Neural cell (in vitro differentiated cells): ENCODE results near the gene SPSB3. TPM values are rescaled to one million over a fixed set of nuclear protein-coding genes. Genes with fewer than 3 reads are reported as not detected.

Source experiments
- H2AFZ ChIP-seq: fragments of 200-600, 300-800 bp; sonication (generic), shearing (Covaris generic); 2 replicates; pipeline ENCODE4 v1.6.0; 2014; ENCODE audit warnings: low read depth, mild to moderate bottlenecking, antibody characterized with exemption, low read length, moderate library complexity
- H3F3A ChIP-seq: fragments of 200-600 bp; shearing (Covaris generic); 2 replicates; pipeline ENCODE4 v1.6.1; 2016; ENCODE audit warnings: mild to moderate bottlenecking, moderate library complexity, mixed read lengths, antibody characterized with exemption, low read length; ENCODE audit not compliant: insufficient read depth, poor library complexity, severe bottlenecking
- H3K27ac ChIP-seq: fragments of 200-600, 300-800 bp; sonication (generic), shearing (Covaris generic); 2 replicates; pipeline ENCODE4 v1.5.1; 2014; ENCODE audit warnings: mild to moderate bottlenecking, low read length, moderate library complexity
- H3K27me3 ChIP-seq: fragments of 300-800, 200-600 bp; sonication (generic), shearing (Covaris generic); 2 replicates; pipeline ENCODE4 v1.6.0; 2014; ENCODE audit warnings: mild to moderate bottlenecking, low read depth, low read length, moderate library complexity; ENCODE audit not compliant: insufficient read depth
- H3K36me3 ChIP-seq: fragments of 300-800, 200-600 bp; sonication (generic), shearing (Covaris generic); 2 replicates; pipeline ENCODE4 v1.5.1; 2014; ENCODE audit warnings: mild to moderate bottlenecking, antibody characterized with exemption, low read length, moderate library complexity; ENCODE audit not compliant: insufficient read depth
- H3K4me2 ChIP-seq: fragments of 300-800, 200-600 bp; sonication (generic), shearing (Covaris generic); 2 replicates; pipeline ENCODE4 v1.6.0; 2014; ENCODE audit warnings: mild to moderate bottlenecking, low read length
- H3K4me3 ChIP-seq: fragments of 300-800, 200-600 bp; sonication (generic), shearing (Covaris generic); 2 replicates; pipeline ENCODE4 v1.5.1; 2014; ENCODE audit warnings: mild to moderate bottlenecking, low read length, moderate library complexity
- H3K79me2 ChIP-seq: fragments of 200-600 bp; shearing (Covaris generic); replicated peaks from 2 replicates; pipeline ENCODE4 v1.6.0; 2014; ENCODE audit warnings: mild to moderate bottlenecking, low read length, moderate library complexity; ENCODE audit not compliant: insufficient read depth
- H3K9ac ChIP-seq: fragments of 300-800, 200-600 bp; sonication (generic), shearing (Covaris generic); 2 replicates; pipeline ENCODE4 v1.6.1; 2016; ENCODE audit warnings: mild to moderate bottlenecking, low read length, mixed read lengths
- H3K9me2 ChIP-seq: fragments of 200-600 bp; shearing (Covaris generic); 2 replicates; pipeline ENCODE4 v1.6.1; 2016; ENCODE audit warnings: mild to moderate bottlenecking, low read length, mixed read lengths; ENCODE audit not compliant: insufficient read depth
- H3K9me3 ChIP-seq: fragments of 200-600, 300-800 bp; sonication (generic), shearing (Covaris generic); 2 replicates; pipeline ENCODE4 v1.6.1; 2016; ENCODE audit warnings: mild to moderate bottlenecking, mixed run types, low read length, moderate library complexity, mixed read lengths
- H4K20me1 ChIP-seq: fragments of 200-600 bp; shearing (Covaris generic); 2 replicates; pipeline ENCODE4 v1.6.1; 2016; ENCODE audit warnings: mild to moderate bottlenecking, mixed run types; ENCODE audit not compliant: insufficient read depth
- CTCF ChIP-seq: fragments of 450-650 bp; IDR thresholded peaks from 2 replicates; pipeline ENCODE4 v1.5.1; 2014; ENCODE audit warnings: antibody characterized with exemption, mild to moderate bottlenecking, moderate library complexity; ENCODE audit not compliant: poor library complexity, severe bottlenecking
- EP300 ChIP-seq: fragments of 450-650 bp; conservative IDR thresholded peaks from 2 replicates; pipeline ENCODE4 v1.6.1; 2014; ENCODE audit warnings: antibody characterized with exemption, mild to moderate bottlenecking, moderate library complexity; ENCODE audit not compliant: poor library complexity, severe bottlenecking
- EZH2 ChIP-seq: fragments of 200-600, 300-800 bp; shearing (Covaris generic), sonication (generic); IDR thresholded peaks from 2 replicates; pipeline ENCODE4 v1.6.1; 2014; ENCODE audit warnings: antibody characterized with exemption, low read length, borderline replicate concordance, mild to moderate bottlenecking; ENCODE audit not compliant: insufficient read depth, poor library complexity, severe bottlenecking
- MXI1 ChIP-seq: fragments of 450-650 bp; conservative IDR thresholded peaks from 2 replicates; pipeline ENCODE4 v1.6.1; 2014; ENCODE audit warnings: antibody characterized with exemption, mild to moderate bottlenecking; ENCODE audit not compliant: poor library complexity, severe bottlenecking
- POLR2AphosphoS5 ChIP-seq: IDR thresholded peaks from 2 replicates; pipeline ENCODE4 v1.6.1; 2012
- RAD21 ChIP-seq: fragments of 450-650 bp; conservative IDR thresholded peaks from 2 replicates; pipeline ENCODE4 v1.6.1; 2014; ENCODE audit warnings: antibody characterized with exemption, mild to moderate bottlenecking, moderate library complexity
- REST ChIP-seq: IDR thresholded peaks from 2 replicates; pipeline ENCODE4 v1.6.1; 2012; ENCODE audit warnings: borderline replicate concordance
- SMC3 ChIP-seq: fragments of 450-650 bp; conservative IDR thresholded peaks from 2 replicates; pipeline ENCODE4 v1.6.1; 2014; ENCODE audit warnings: antibody characterized with exemption, mild to moderate bottlenecking, moderate library complexity; ENCODE audit not compliant: poor library complexity
- TAF1 ChIP-seq: IDR thresholded peaks from 2 replicates; pipeline ENCODE4 v1.6.1; 2012; ENCODE audit warnings: low read depth
- polyA plus RNA-seq: library from polyadenylated mRNA; depleted of rRNA; stranded (reverse); fragments of >200 nt; gene quantifications from 2 replicates; pipeline ENCODE4 v1.2.3, GENCODE V29; 2014

SPSB3 gene
- polyA plus RNA-seq, 1 donor from 2014 or later = 315 TPM

GRCh38 chr16:1810106-1810505, 27.7 kb upstream of the SPSB3 start:
- H3F3A ChIP-seq = no peaks in the 10 kb centered on the region
- no peak overlapping the region for H3K4me3 ChIP-seq
- H2AFZ ChIP-seq = no peak overlapping the region
- H3K27ac ChIP-seq = no peak overlapping the region
- H3K9ac ChIP-seq = no peak overlapping the region
- H3K36me3 ChIP-seq = no peaks in the 10 kb centered on the region
- no peaks in the 10 kb centered on the region for H3K9me3 ChIP-seq
- H3K9me2 ChIP-seq = no peaks in the 10 kb centered on the region
- no peaks in the 10 kb centered on the region for H3K79me2 ChIP-seq
- H3K4me2 ChIP-seq = no peak overlapping the region
- H3K27me3 ChIP-seq = no peaks in the 10 kb centered on the region
- H4K20me1 ChIP-seq = no peaks in the 10 kb centered on the region
- TF ChIP-seq TAF1 (no peak), POLR2AphosphoS5 (no peak), RAD21 (no peak), REST (no peak), SMC3 (no peak), CTCF (no peak), EZH2 (no peak), EP300 (no peak), MXI1 (no peak)

GRCh38 chr16:1809281-1809801, 27.0 kb upstream of the SPSB3 start:
- H4K20me1 ChIP-seq = no peaks in the 10 kb centered on the region
- H3F3A ChIP-seq = no peaks in the 10 kb centered on the region
- H3K4me3 ChIP-seq = no peak overlapping the region
- TF ChIP-seq RAD21 (no peak), EZH2 (no peak), POLR2AphosphoS5 (no peak), EP300 (no peak), SMC3 (no peak), TAF1 (no peak), CTCF (no peak), REST (no peak), MXI1 (no peak)
- no peak overlapping the region for H3K4me2 ChIP-seq
- H2AFZ ChIP-seq = no peak overlapping the region
- H3K9ac ChIP-seq = no peak overlapping the region
- H3K27me3 ChIP-seq = no peaks in the 10 kb centered on the region
- no peaks in the 10 kb centered on the region for H3K9me2 ChIP-seq
- H3K27ac ChIP-seq = no peak overlapping the region
- H3K36me3 ChIP-seq = no peaks in the 10 kb centered on the region
- H3K9me3 ChIP-seq = no peaks in the 10 kb centered on the region
- no peaks in the 10 kb centered on the region for H3K79me2 ChIP-seq
